ENCODE results near the gene DYTN.

DNA sequence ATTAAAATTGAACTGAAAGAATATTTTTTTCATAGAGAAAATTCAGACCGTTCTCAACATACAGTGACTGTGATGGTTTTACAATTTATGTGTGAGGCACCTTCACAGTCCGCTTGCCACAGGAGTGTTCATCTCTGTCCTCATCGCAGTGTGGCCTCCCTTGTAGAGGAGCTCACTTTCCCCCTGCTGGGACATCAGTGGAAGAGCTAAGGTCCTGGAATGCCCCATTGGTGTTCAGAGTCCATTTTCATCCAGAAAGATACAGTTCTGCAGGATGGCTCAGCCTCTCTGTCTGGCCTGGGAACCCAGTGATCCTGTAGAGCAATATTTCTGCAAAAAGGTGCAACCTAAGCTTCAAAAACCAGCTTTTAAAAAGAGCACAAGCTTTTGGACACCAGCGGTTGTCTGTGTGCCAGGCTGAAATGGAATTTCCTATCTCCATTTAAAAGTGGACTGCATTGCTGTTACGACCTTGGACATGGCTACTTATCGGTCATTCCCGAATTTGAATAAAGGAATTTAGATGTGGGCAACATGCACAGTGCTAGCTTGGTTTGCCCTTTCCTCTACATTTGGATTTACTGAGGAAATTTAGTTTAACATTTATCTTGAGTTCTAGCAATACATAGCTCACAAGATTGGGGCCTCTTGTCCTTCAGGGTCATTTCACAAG is 102.6 kb downstream of the DYTN start:
- no peak for TF ChIP-seq CTCF (conservative IDR thresholded peaks at IDR 0.05; ENCODE audit: low read length)
- no peak for TF ChIP-seq EZH2phosphoT487 (IDR thresholded peaks at IDR 0.05; ENCODE audit: borderline replicate concordance)

Data from Loucy (cell line).